ENCODE measurements around the gene DNAH1. TPM values are rescaled to one million over a fixed set of nuclear protein-coding genes. Genes with fewer than 3 reads are reported as not detected.

DNAH1 gene
- total and polyA plus RNA-seq, 9 donors = 3.1 to 15.7 (median 7.8) TPM

DNA sequence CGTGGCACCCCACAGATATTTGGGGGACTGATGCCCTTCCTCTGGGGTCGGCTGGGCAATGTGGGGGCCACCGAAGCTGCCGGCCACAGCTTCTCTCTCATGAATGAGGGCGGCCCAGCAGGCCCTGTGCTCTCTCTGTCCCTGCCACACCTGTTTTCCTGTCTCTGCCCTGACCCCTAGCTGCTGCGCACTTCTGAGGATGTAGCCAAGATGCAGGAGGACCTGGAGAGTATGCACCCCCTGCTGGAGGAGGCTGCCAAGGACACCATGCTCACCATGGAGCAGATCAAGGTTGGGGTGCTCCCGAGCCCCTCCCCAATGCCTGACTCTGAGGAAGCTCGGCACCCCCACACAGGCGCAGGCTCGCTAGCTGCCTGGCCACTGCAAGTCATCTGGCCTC, 69.0 kb downstream of the DNAH1 start:
- Histone ChIP-seq H3K27ac (no peak overlapping the region), H3K9me3 (no peaks in the 10 kb centered on the region), H3K27me3 (no peaks in the 10 kb centered on the region), H3K36me3 (no peaks in the 10 kb centered on the region), H3K4me3 (no peak overlapping the region), H3K4me1 (ENCODE audit: insufficient read depth) (no peaks in the 10 kb centered on the region)
- WGBS, 3 donors = 64 to 76% (median 71%) methylated on average over 10 of the region's 10 CpGs
- TF ChIP-seq EP300 (IDR thresholded peaks at IDR 0.05) (no peak), POLR2A (IDR thresholded peaks at IDR 0.05) (no peak)
- TF ChIP-seq, protein P1, sequence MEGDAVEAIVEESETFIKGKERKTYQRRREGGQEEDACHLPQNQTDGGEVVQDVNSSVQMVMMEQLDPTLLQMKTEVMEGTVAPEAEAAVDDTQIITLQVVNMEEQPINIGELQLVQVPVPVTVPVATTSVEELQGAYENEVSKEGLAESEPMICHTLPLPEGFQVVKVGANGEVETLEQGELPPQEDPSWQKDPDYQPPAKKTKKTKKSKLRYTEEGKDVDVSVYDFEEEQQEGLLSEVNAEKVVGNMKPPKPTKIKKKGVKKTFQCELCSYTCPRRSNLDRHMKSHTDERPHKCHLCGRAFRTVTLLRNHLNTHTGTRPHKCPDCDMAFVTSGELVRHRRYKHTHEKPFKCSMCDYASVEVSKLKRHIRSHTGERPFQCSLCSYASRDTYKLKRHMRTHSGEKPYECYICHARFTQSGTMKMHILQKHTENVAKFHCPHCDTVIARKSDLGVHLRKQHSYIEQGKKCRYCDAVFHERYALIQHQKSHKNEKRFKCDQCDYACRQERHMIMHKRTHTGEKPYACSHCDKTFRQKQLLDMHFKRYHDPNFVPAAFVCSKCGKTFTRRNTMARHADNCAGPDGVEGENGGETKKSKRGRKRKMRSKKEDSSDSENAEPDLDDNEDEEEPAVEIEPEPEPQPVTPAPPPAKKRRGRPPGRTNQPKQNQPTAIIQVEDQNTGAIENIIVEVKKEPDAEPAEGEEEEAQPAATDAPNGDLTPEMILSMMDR (IDR thresholded peaks at IDR 0.05) = no peak
- DNase-seq = no peak
- intact Hi-C loops (cut with DNase I) = no loop called here

DNA sequence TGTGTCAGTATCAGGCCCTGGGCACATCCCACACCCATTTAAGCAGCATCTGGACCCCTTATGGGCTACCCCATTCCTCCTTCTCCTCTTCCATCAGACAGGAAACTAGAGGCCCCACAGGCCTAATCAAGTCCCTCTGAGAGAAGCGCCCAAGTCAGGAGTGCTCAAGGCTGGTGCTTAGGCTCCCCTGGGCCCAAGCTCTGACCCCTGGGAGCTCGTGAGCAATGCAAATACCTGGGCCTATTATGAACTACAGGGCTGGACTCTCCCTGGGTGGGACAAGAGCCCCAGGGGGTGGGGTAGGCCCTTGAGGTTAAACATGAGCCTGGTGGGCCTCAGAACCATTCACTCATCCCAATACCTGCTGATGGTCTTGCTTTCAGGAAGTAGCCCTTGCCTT, 71.4 kb downstream of the DNAH1 start:
- TF ChIP-seq EP300 (IDR thresholded peaks at IDR 0.05) (no peak), POLR2A (IDR thresholded peaks at IDR 0.05) (no peak)
- TF ChIP-seq, protein P1 (IDR thresholded peaks at IDR 0.05) = no peak
- WGBS, 3 donors = 90 to 100% (median 96%) methylated on average over 2 of the region's 2 CpGs
- Histone ChIP-seq H3K36me3 (no peaks in the 10 kb centered on the region), H3K4me3 (no peak overlapping the region), H3K9me3 (no peaks in the 10 kb centered on the region), H3K27me3 (no peaks in the 10 kb centered on the region), H3K27ac (no peak overlapping the region), H3K4me1 (ENCODE audit: insufficient read depth) (no peaks in the 10 kb centered on the region)
- no peak for DNase-seq
- intact Hi-C loops (cut with DNase I) = no loop called here

DNA sequence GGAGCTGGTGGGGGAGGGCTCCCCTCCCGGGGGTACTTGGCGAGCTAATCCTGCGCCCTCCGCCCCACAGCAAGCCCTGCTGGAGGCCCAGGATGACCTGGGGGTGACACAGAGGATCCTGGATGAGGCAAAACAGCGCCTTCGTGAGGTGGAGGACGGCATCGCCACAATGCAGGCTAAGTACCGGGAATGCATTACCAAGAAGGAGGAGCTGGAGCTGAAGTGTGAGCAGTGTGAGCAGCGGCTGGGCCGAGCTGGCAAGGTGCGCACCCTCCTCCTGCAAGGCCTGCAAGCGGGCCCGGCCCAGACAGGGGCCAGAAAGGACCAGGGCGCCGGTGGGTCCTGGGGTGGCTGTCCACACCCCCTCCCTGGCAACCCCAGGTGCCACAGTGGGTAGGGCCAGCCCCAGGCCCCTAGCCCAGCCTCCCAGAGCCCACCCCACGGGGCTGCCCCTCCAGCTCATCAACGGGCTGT, 72.3 kb downstream of the DNAH1 start:
- Histone ChIP-seq H3K27ac (no peak overlapping the region), H3K4me3 (no peak overlapping the region), H3K4me1 (ENCODE audit: insufficient read depth) (no peaks in the 10 kb centered on the region), H3K27me3 (no peaks in the 10 kb centered on the region), H3K36me3 (no peaks in the 10 kb centered on the region), H3K9me3 (no peaks in the 10 kb centered on the region)
- no peak for TF ChIP-seq POLR2A (IDR thresholded peaks at IDR 0.05)
- TF ChIP-seq, protein P1 (IDR thresholded peaks at IDR 0.05) = no peak
- no peak for TF ChIP-seq EP300 (IDR thresholded peaks at IDR 0.05)
- WGBS, 3 donors = 70 to 77% (median 75%) methylated on average over 18 of the region's 18 CpGs
- DNase-seq = no peak
- intact Hi-C loops (cut with DNase I) = no loop called here

DNA sequence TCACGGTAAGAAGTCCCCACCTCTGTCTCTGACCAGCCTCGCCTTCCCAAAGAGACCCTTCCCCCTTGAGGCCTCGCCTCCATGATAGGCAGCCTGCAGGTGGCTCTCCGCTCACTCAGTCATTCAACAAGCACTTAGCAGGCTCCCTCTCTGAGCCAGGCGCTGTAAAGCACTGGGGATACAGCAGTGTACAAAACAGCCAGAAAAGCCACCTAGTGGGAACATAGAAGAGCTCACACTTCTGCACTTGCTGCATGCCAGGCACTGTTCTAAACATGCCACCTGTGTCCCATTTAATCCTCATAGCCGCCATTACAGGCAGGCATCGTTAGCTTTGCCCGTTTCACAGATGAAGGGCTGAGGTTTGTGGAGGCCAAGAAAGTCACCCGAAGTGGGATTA, 72.8 kb downstream of the DNAH1 start:
- H3K4me3 ChIP-seq = no peak overlapping the region
- H3K27me3 ChIP-seq = no peaks in the 10 kb centered on the region
- 92 to 97% (median 94%) methylated on average over 9 of the region's 9 CpGs for WGBS, 3 donors
- no peaks in the 10 kb centered on the region for H3K36me3 ChIP-seq
- intact Hi-C loops (cut with DNase I) = no loop called here
- H3K9me3 ChIP-seq = no peaks in the 10 kb centered on the region
- H3K4me1 ChIP-seq (ENCODE audit: insufficient read depth) = no peaks in the 10 kb centered on the region
- TF ChIP-seq POLR2A (IDR thresholded peaks at IDR 0.05) (no peak), EP300 (IDR thresholded peaks at IDR 0.05) (no peak)
- TF ChIP-seq, protein P1 (IDR thresholded peaks at IDR 0.05) = no peak
- H3K27ac ChIP-seq = no peak overlapping the region
- no peak for DNase-seq
